Measurements from ENCODE around the gene CD3D. TPM values are rescaled to one million over a fixed set of nuclear protein-coding genes. Genes with fewer than 3 reads are reported as not detected.

Gene CD3D
- polyA plus RNA-seq, 2 of the 4 experiments (the other 2 are of a cell fraction) = not detected

GRCh38 chr11:118373871-118374270 lies 31.4 kb upstream of the CD3D start:
- H3K4me3 ChIP-seq = no peak overlapping the region
- WGBS (ENCODE audit: missing lambda C conversion rate) = 89% methylated on average over 5 of the region's 5 CpGs
- H3K9me3 ChIP-seq = no peaks in the 10 kb centered on the region
- FAIRE-seq (no peak), ATAC-seq (no peak), DNase-seq (ENCODE audit: low read depth in 1 of 2, low spot score in 1 of 2) (no peak)
- H3K4me2 ChIP-seq = no peak overlapping the region
- H3K4me1 ChIP-seq = no peaks in the 10 kb centered on the region
- POLR2A ChIA-PET = no interaction called here
- H3K27ac ChIP-seq = no peak overlapping the region
- CTCF ChIA-PET = interaction anchor here (1.1 kb wide), 1 partner anchor 12 kb away, joined by 3 read pairs; no protein-coding TSS in a partner anchor
- TF ChIP-seq ZSCAN20 (CRISPR knock-in tag; IDR thresholded peaks at IDR 0.05) = no peak
- TF ChIP-seq CEBPB (IDR thresholded peaks at IDR 0.05) = 0 out of 4 replicates have a peak, but pooled peaks of 1 of the 2 experiments have one; percentile 11

- H3K4me2 ChIP-seq = no peak overlapping the region
- H3K4me3 ChIP-seq = no peak overlapping the region
- DNase-seq (ENCODE audit: low read depth in 1 of 2, low spot score in 1 of 2) (no peak), ATAC-seq (no peak), FAIRE-seq (no peak)
- ChIA-PET CTCF (no interaction called here), POLR2A (no interaction called here)
- no peaks in the 10 kb centered on the region for H3K4me1 ChIP-seq
- H3K27ac ChIP-seq = no peak overlapping the region
- TF ChIP-seq, protein P1, sequence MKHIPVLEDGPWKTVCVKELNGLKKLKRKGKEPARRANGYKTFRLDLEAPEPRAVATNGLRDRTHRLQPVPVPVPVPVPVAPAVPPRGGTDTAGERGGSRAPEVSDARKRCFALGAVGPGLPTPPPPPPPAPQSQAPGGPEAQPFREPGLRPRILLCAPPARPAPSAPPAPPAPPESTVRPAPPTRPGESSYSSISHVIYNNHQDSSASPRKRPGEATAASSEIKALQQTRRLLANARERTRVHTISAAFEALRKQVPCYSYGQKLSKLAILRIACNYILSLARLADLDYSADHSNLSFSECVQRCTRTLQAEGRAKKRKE (CRISPR knock-in tag; IDR thresholded peaks at IDR 0.05; ENCODE audit: low read depth) = no peak
- TF ChIP-seq CEBPB (IDR thresholded peaks at IDR 0.05) (no peak), MYC (IDR thresholded peaks at IDR 0.05; ENCODE audit: borderline replicate concordance, low read length) (no peak), TFCP2L1 (CRISPR knock-in tag; IDR thresholded peaks at IDR 0.05) (no peak), JUN (IDR thresholded peaks at IDR 0.05) (no peak), KDM5A (IDR thresholded peaks at IDR 0.05) (no peak), HOXB13 (CRISPR knock-in tag; IDR thresholded peaks at IDR 0.05; ENCODE audit: low read depth) (no peak), HEYL (CRISPR knock-in tag; IDR thresholded peaks at IDR 0.05) (no peak), FOXS1 (CRISPR knock-in tag; IDR thresholded peaks at IDR 0.05) (no peak), TP53 (CRISPR knock-in tag; IDR thresholded peaks at IDR 0.05) (no peak), PHF8 (IDR thresholded peaks at IDR 0.05; ENCODE audit: borderline replicate concordance, low read depth) (no peak), POLR2AphosphoS2 (conservative IDR thresholded peaks at IDR 0.05; ENCODE audit: low read length) (no peak), HOXB5 (CRISPR knock-in tag; IDR thresholded peaks at IDR 0.05) (no peak), ZC3H11A (IDR thresholded peaks at IDR 0.05) (no peak), MAFK (IDR thresholded peaks at IDR 0.05; ENCODE audit: partially characterized antibody) (no peak)
- TF ChIP-seq, protein P2, sequence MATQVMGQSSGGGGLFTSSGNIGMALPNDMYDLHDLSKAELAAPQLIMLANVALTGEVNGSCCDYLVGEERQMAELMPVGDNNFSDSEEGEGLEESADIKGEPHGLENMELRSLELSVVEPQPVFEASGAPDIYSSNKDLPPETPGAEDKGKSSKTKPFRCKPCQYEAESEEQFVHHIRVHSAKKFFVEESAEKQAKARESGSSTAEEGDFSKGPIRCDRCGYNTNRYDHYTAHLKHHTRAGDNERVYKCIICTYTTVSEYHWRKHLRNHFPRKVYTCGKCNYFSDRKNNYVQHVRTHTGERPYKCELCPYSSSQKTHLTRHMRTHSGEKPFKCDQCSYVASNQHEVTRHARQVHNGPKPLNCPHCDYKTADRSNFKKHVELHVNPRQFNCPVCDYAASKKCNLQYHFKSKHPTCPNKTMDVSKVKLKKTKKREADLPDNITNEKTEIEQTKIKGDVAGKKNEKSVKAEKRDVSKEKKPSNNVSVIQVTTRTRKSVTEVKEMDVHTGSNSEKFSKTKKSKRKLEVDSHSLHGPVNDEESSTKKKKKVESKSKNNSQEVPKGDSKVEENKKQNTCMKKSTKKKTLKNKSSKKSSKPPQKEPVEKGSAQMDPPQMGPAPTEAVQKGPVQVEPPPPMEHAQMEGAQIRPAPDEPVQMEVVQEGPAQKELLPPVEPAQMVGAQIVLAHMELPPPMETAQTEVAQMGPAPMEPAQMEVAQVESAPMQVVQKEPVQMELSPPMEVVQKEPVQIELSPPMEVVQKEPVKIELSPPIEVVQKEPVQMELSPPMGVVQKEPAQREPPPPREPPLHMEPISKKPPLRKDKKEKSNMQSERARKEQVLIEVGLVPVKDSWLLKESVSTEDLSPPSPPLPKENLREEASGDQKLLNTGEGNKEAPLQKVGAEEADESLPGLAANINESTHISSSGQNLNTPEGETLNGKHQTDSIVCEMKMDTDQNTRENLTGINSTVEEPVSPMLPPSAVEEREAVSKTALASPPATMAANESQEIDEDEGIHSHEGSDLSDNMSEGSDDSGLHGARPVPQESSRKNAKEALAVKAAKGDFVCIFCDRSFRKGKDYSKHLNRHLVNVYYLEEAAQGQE (IDR thresholded peaks at IDR 0.05) = no peak
- TF ChIP-seq, protein P3, sequence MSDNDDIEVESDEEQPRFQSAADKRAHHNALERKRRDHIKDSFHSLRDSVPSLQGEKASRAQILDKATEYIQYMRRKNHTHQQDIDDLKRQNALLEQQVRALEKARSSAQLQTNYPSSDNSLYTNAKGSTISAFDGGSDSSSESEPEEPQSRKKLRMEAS (IDR thresholded peaks at IDR 0.05) = no peak
- H3K9me3 ChIP-seq = no peaks in the 10 kb centered on the region
- WGBS (ENCODE audit: missing lambda C conversion rate) = 94% methylated on average over 2 of the region's 2 CpGs
These were observed 30.8 kb upstream of the CD3D start for GRCh38 chr11:118373263-118373662.

DNA sequence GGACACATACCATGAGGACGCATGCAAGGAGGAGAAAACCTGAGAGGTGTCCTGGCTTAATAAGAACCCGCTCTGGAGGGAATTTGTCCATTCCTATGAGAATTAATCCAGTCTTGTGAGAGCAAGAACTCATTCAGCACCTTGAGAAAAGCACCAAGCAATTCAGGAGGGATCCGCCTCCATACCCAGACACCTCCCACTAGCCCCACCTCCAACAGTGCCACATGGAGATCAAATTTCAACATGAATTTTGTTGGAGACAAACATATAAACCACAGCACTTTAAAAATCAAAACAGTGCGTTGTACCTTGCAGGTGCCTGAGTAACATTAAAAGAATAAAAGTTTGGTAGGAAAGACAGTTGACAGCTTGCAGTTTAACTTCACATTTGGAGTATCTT lies 28.3 kb upstream of the CD3D start:
- H3K27ac ChIP-seq = no peak overlapping the region
- ATAC-seq (no peak), DNase-seq (ENCODE audit: low read depth in 1 of 2, low spot score in 1 of 2) (no peak), FAIRE-seq (no peak)
- H3K4me2 ChIP-seq = no peak overlapping the region
- H3K4me1 ChIP-seq = no peaks in the 10 kb centered on the region
- ChIA-PET CTCF (interaction anchor here (0.8 kb wide), 1 partner anchor 173 kb away, joined by 3 read pairs; no protein-coding TSS in a partner anchor), POLR2A (no interaction called here)
- WGBS (ENCODE audit: missing lambda C conversion rate) = 94% methylated on average over 4 of the region's 4 CpGs
- H3K9me3 ChIP-seq = no peaks in the 10 kb centered on the region
- TF ChIP-seq TFCP2L1 (CRISPR knock-in tag; IDR thresholded peaks at IDR 0.05) (no peak), FOSL2 (IDR thresholded peaks at IDR 0.05) (no peak), FOSL2 (CRISPR knock-in tag; IDR thresholded peaks at IDR 0.05) (no peak), RAD21 (conservative IDR thresholded peaks at IDR 0.05 in 1 of 2, IDR thresholded peaks at IDR 0.05 in 1 of 2) (no peak), JUNB (IDR thresholded peaks at IDR 0.05) (no peak), CTCF (IDR thresholded peaks at IDR 0.05) (no peak), EP300 (IDR thresholded peaks at IDR 0.05) (no peak), SREBF2 (IDR thresholded peaks at IDR 0.05) (no peak), MYC (IDR thresholded peaks at IDR 0.05; ENCODE audit: borderline replicate concordance, low read length) (no peak)
- TF ChIP-seq, protein P2 (IDR thresholded peaks at IDR 0.05) = no peak
- no peak overlapping the region for H3K4me3 ChIP-seq
